Fibroblast of lung (primary cell): Measurements from ENCODE around the gene LNX2. TPM values are rescaled to one million over a fixed set of nuclear protein-coding genes. Genes with fewer than 3 reads are reported as not detected.

Source experiments
- DNase-seq, 2 donors: peaks; one replicate each; pipeline versions ENCODE4 v3.0.0 to v3.0.0-alpha.2; 2010; ENCODE audit warnings: low read depth in 2 of 2
- H2AFZ ChIP-seq: 2 replicates; pipeline ENCODE4 v1.5.1; 2012; ENCODE audit warnings: low read length, control low read depth, inconsistent platforms
- H3K27ac ChIP-seq: 2 replicates; pipeline ENCODE4 v1.5.1; 2011; ENCODE audit warnings: low read length, control low read depth; ENCODE audit not compliant: insufficient read depth
- H3K27me3 ChIP-seq: 2 replicates; pipeline ENCODE4 v1.5.1; 2011; ENCODE audit warnings: mild to moderate bottlenecking, low read length; ENCODE audit not compliant: control insufficient read depth, insufficient read depth
- H3K36me3 ChIP-seq: 2 replicates; pipeline ENCODE4 v1.5.1; 2011; ENCODE audit warnings: low read length; ENCODE audit not compliant: control insufficient read depth, insufficient read depth
- H3K4me1 ChIP-seq: 2 replicates; pipeline ENCODE4 v1.5.1; 2011; ENCODE audit warnings: low read length; ENCODE audit not compliant: control insufficient read depth, insufficient read depth; ENCODE audit errors: extremely low read depth
- H3K4me2 ChIP-seq: 2 replicates; pipeline ENCODE4 v1.5.1; 2011; ENCODE audit warnings: low read length, control low read depth; ENCODE audit not compliant: insufficient read depth; ENCODE audit errors: extremely low read depth
- H3K4me3 ChIP-seq, 4 experiments: fragments of 200-600 bp in 1 of 4; sonication (generic) in 1 of 4; replicated peaks in 1 of 4; 2 replicates each; pipeline ENCODE4 v1.5.1; 2011 to 2016; ENCODE audit warnings: low read length in 4 of 4, low read depth in 3 of 4, mild to moderate bottlenecking in 3 of 4, control low read depth in 2 of 4, inconsistent platforms in 1 of 4, mixed read lengths in 1 of 4; ENCODE audit not compliant: insufficient read depth in 1 of 4; ENCODE audit errors: control extremely low read depth in 1 of 4
- H3K79me2 ChIP-seq: 2 replicates; pipeline ENCODE4 v1.5.1; 2012; ENCODE audit warnings: mild to moderate bottlenecking, low read length, inconsistent platforms; ENCODE audit not compliant: control insufficient read depth, insufficient read depth
- H3K9ac ChIP-seq: 2 replicates; pipeline ENCODE4 v1.5.1; 2011; ENCODE audit warnings: mild to moderate bottlenecking, low read length, control low read depth; ENCODE audit not compliant: insufficient read depth
- H3K9me3 ChIP-seq: 2 replicates; pipeline ENCODE4 v1.5.1; 2012; ENCODE audit warnings: low read depth, low read length; ENCODE audit not compliant: control insufficient read depth, insufficient read depth
- H4K20me1 ChIP-seq: 2 replicates; pipeline ENCODE4 v1.5.1; 2011; ENCODE audit warnings: low read length; ENCODE audit not compliant: control insufficient read depth, insufficient read depth; ENCODE audit errors: extremely low read depth
- EZH2 ChIP-seq: IDR thresholded peaks from 2 replicates; pipeline ENCODE4 v1.5.1; 2012; ENCODE audit warnings: low read length, control low read depth, mild to moderate bottlenecking; ENCODE audit errors: missing control alignments
- polyA plus RNA-seq, 2 donors: library from polyadenylated mRNA; depleted of rRNA in 1 of 2; stranded (reverse) in 1 of 2; unstranded in 1 of 2; fragments of >200 nt; gene quantifications; 2 replicates each; pipeline ENCODE4 v1.2.1, GENCODE V29; 2011 to 2012; ENCODE audit warnings: missing spikeins in 1 of 2
- total RNA-seq: library from RNA; depleted of rRNA; stranded (reverse); fragments of >200 nt; gene quantifications from 2 replicates; pipeline ENCODE4 v1.2.1, GENCODE V29; 2014
- TF ChIP-seq, protein P1 (sequence below), 2 donors: IDR thresholded peaks in 1 of 2; conservative IDR thresholded peaks in 1 of 2; 1 replicate in 1 of 2; 2 replicates in 1 of 2; pipeline ENCODE4 v1.5.1; 2011 to 2012; ENCODE audit warnings: low read length in 2 of 2, control low read depth in 1 of 2, inconsistent platforms in 1 of 2, low read depth in 1 of 2, mild to moderate bottlenecking in 1 of 2

LNX2 gene
- total and polyA plus RNA-seq, 2 donors (not counting 1 experiment from before 2014, with no cell fraction given) = 6.0 to 7.6 TPM

DNA sequence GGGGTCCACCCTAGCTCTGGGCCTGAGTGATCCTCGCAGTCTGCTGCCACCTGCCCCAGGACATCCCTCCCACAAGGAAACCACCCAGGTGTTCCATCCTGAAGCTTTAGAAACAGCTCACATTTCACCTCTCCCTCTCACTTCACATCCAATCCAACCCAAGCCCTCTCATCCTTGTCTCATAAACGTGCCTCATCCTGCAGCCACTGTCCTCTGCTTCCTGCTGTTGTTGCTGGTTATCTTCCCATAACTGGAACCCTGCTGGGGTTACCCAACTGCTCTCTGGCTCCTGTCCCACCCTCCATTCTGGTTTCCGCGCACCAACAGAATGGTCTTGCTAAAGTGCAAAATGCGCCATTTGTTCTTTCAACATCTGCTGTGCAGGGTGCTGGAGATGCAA lies 110.2 kb downstream of the LNX2 start:
- Histone ChIP-seq H3K9me3 (no peaks in the 10 kb centered on the region), H3K9ac (no peak overlapping the region), H3K27me3 (peaks cover 5% of the 10 kb centered on the region), H3K36me3 (no peaks in the 10 kb centered on the region), H3K4me2 (no peak overlapping the region), H2AFZ (no peak overlapping the region), H4K20me1 (no peaks in the 10 kb centered on the region), H3K79me2 (no peaks in the 10 kb centered on the region), H3K27ac (no peak overlapping the region), H3K4me1 (no peaks in the 10 kb centered on the region), H3K4me3 (no peak overlapping the region)
- TF ChIP-seq EZH2 = no peak
- TF ChIP-seq, protein P1, sequence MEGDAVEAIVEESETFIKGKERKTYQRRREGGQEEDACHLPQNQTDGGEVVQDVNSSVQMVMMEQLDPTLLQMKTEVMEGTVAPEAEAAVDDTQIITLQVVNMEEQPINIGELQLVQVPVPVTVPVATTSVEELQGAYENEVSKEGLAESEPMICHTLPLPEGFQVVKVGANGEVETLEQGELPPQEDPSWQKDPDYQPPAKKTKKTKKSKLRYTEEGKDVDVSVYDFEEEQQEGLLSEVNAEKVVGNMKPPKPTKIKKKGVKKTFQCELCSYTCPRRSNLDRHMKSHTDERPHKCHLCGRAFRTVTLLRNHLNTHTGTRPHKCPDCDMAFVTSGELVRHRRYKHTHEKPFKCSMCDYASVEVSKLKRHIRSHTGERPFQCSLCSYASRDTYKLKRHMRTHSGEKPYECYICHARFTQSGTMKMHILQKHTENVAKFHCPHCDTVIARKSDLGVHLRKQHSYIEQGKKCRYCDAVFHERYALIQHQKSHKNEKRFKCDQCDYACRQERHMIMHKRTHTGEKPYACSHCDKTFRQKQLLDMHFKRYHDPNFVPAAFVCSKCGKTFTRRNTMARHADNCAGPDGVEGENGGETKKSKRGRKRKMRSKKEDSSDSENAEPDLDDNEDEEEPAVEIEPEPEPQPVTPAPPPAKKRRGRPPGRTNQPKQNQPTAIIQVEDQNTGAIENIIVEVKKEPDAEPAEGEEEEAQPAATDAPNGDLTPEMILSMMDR (conservative IDR thresholded peaks at IDR 0.05 in 1 of 2, IDR thresholded peaks at IDR 0.05 in 1 of 2; ENCODE audit: low read depth in 1 of 2, low read length in 2 of 2) = no peak
- DNase-seq = no peak

GRCh38 chr13:27508802-27509201 lies 111.5 kb downstream of the LNX2 start:
- no peak overlapping the region for H3K4me2 ChIP-seq
- no peaks in the 10 kb centered on the region for H3K36me3 ChIP-seq
- H3K27ac ChIP-seq = no peak overlapping the region
- H3K79me2 ChIP-seq = no peaks in the 10 kb centered on the region
- H3K27me3 ChIP-seq = peaks cover 5% of the 10 kb centered on the region
- H3K9me3 ChIP-seq = no peaks in the 10 kb centered on the region
- no peak overlapping the region for H3K9ac ChIP-seq
- no peak for TF ChIP-seq EZH2
- TF ChIP-seq, protein P1 (conservative IDR thresholded peaks at IDR 0.05 in 1 of 2, IDR thresholded peaks at IDR 0.05 in 1 of 2; ENCODE audit: low read depth in 1 of 2, low read length in 2 of 2) = no peak
- no peak overlapping the region for H3K4me3 ChIP-seq
- H3K4me1 ChIP-seq = no peaks in the 10 kb centered on the region
- no peak for DNase-seq
- H2AFZ ChIP-seq = no peak overlapping the region
- H4K20me1 ChIP-seq = no peaks in the 10 kb centered on the region

GRCh38 chr13:27505792-27506191 lies 114.5 kb downstream of the LNX2 start:
- H2AFZ ChIP-seq = no peak overlapping the region
- peaks cover 5% of the 10 kb centered on the region for H3K27me3 ChIP-seq
- no peaks in the 10 kb centered on the region for H4K20me1 ChIP-seq
- H3K4me2 ChIP-seq = no peak overlapping the region
- H3K4me3 ChIP-seq = no peak overlapping the region
- H3K4me1 ChIP-seq = no peaks in the 10 kb centered on the region
- DNase-seq = no peak
- no peaks in the 10 kb centered on the region for H3K79me2 ChIP-seq
- no peaks in the 10 kb centered on the region for H3K36me3 ChIP-seq
- no peak overlapping the region for H3K27ac ChIP-seq
- H3K9me3 ChIP-seq = no peaks in the 10 kb centered on the region
- H3K9ac ChIP-seq = no peak overlapping the region
- TF ChIP-seq, protein P1 (conservative IDR thresholded peaks at IDR 0.05 in 1 of 2, IDR thresholded peaks at IDR 0.05 in 1 of 2; ENCODE audit: low read depth in 1 of 2, low read length in 2 of 2) = no peak
- TF ChIP-seq EZH2 = no peak
